K562 (cell line): ENCODE measurements around the gene NUP205. TPM values are rescaled to one million over a fixed set of nuclear protein-coding genes. Genes with fewer than 3 reads are reported as not detected.

Source experiments
- ATAC-seq: fragments of 200-7000 bp; cut with Tn5 transposase; 3 replicates; pipeline ENCODE4 v1.9.1; 2020; ENCODE audit warnings: moderate library complexity
- BruUV-seq: library from RNA; stranded (reverse); fragments of 400-500 nt; replicated peaks from 2 replicates; lab custom pipeline; 2021; lab: Mats Ljungman, UMichigan
- CTCF ChIA-PET: fragments of 300-600 bp; formaldehyde crosslinking; extraction: SDS; loops from one replicate; lab custom pipeline; 2021; ENCODE audit warnings: low intra/inter-chr PET ratio; lab: Yijun Ruan, JAX
- POLR2A ChIA-PET: fragments of 300-600, 350-650 bp; sonication (Branson Sonifier 250); formaldehyde crosslinking; extraction: SDS; loops from one replicate; lab custom pipeline; 2021; ENCODE audit warnings: antibody characterized with exemption, inconsistent platforms; lab: Yijun Ruan, JAX
- DNase-seq, 4 experiments: peaks; one replicate each; pipeline versions ENCODE4 v3.0.0 to v3.0.0-alpha.2; 2011 to 2018; ENCODE audit warnings: low spot score in 3 of 4, mixed read lengths in 3 of 4; ENCODE audit errors: extremely low read depth in 1 of 4
- FAIRE-seq: peaks from 2 replicates; lab custom pipeline; 2011; peaks lifted over from hg19 to GRCh38; lab: Jason Lieb, UNC
- H2AFZ ChIP-seq: 2 replicates; pipeline ENCODE4 v1.6.0; 2011; ENCODE audit warnings: low read depth, low read length, control low read depth, inconsistent platforms
- H3K27ac ChIP-seq: fragments of 200-600 bp; 3 replicates; pipeline ENCODE4 v1.8.0; 2011; ENCODE audit warnings: low read depth, mild to moderate bottlenecking, control low read depth, inconsistent platforms, low read length, moderate library complexity, mixed read lengths; ENCODE audit errors: extremely low read depth
- H3K27me3 ChIP-seq, 2 experiments: fragments of 300-600 bp in 1 of 2; 2 replicates in 1 of 2; 3 replicates in 1 of 2; pipeline versions ENCODE4 v1.6.0 to v1.8.0; 2011; ENCODE audit warnings: inconsistent platforms in 2 of 2, low read length in 2 of 2, mild to moderate bottlenecking in 1 of 2, mixed read lengths in 1 of 2, moderate library complexity in 1 of 2; ENCODE audit not compliant: control insufficient read depth in 2 of 2, insufficient read depth in 2 of 2
- H3K36me3 ChIP-seq: fragments of 300-600 bp; 3 replicates; pipeline ENCODE4 v1.8.0; 2011; ENCODE audit warnings: mild to moderate bottlenecking, low read length, inconsistent platforms; ENCODE audit not compliant: control insufficient read depth, insufficient read depth
- H3K4me1 ChIP-seq, 2 experiments: fragments of 200-600 bp in 1 of 2; replicated peaks in 1 of 2; 2 replicates in 1 of 2; 3 replicates in 1 of 2; pipeline versions ENCODE4 v1.5.1 to v1.8.0; 2011; ENCODE audit warnings: inconsistent platforms in 2 of 2, low read length in 2 of 2, mild to moderate bottlenecking in 1 of 2, mixed read lengths in 1 of 2, moderate library complexity in 1 of 2; ENCODE audit not compliant: control insufficient read depth in 2 of 2, insufficient read depth in 2 of 2
- H3K4me2 ChIP-seq: 2 replicates; pipeline ENCODE4 v1.6.1; 2011; ENCODE audit warnings: low read length, control low read depth, inconsistent platforms, mixed read lengths; ENCODE audit not compliant: insufficient read depth
- H3K4me3 ChIP-seq: fragments of 200-600 bp; sonication (generic), shearing (Covaris generic); 2 replicates; pipeline ENCODE4 v1.5.1; 2016; ENCODE audit warnings: control low read depth, inconsistent platforms
- H3K79me2 ChIP-seq: fragments of 200-600 bp; 3 replicates; pipeline ENCODE4 v1.8.0; 2011; ENCODE audit warnings: low read length, inconsistent platforms; ENCODE audit not compliant: control insufficient read depth, insufficient read depth
- H3K9ac ChIP-seq, 2 experiments: 2 replicates each; pipeline versions ENCODE4 v1.6.0 to v1.6.1; 2011; ENCODE audit warnings: low read depth in 2 of 2, low read length in 2 of 2, control low read depth in 1 of 2, inconsistent platforms in 1 of 2, mild to moderate bottlenecking in 1 of 2, mixed read lengths in 1 of 2; ENCODE audit not compliant: insufficient read depth in 1 of 2
- H3K9me1 ChIP-seq: one replicate; pipeline ENCODE4 v1.6.0; 2011; ENCODE audit warnings: inconsistent platforms, mild to moderate bottlenecking, low read length, moderate library complexity; ENCODE audit not compliant: control insufficient read depth, insufficient read depth
- H3K9me3 ChIP-seq: replicated peaks from 2 replicates; pipeline ENCODE4 v1.5.1; 2011; ENCODE audit warnings: low read depth, low read length, inconsistent platforms; ENCODE audit not compliant: control insufficient read depth, insufficient read depth
- H4K20me1 ChIP-seq: replicated peaks from 2 replicates; pipeline ENCODE4 v1.6.1; 2011; ENCODE audit warnings: low read length, inconsistent platforms, mixed read lengths; ENCODE audit not compliant: control insufficient read depth, insufficient read depth
- BRF1 ChIP-seq: IDR thresholded peaks from 3 replicates; pipeline ENCODE4 v1.6.1; 2011; ENCODE audit warnings: borderline replicate concordance, mild to moderate bottlenecking; ENCODE audit not compliant: insufficient read length; ENCODE audit errors: extremely low read depth
- EP400 ChIP-seq: fragments of 450-650 bp; IDR thresholded peaks from 2 replicates; pipeline ENCODE4 v1.6.1; 2017; ENCODE audit warnings: antibody characterized with exemption, mild to moderate bottlenecking, moderate library complexity
- GATAD2B ChIP-seq: fragments of 450-650 bp; IDR thresholded peaks from 2 replicates; pipeline ENCODE4 v1.6.1; 2017; ENCODE audit warnings: mild to moderate bottlenecking, borderline replicate concordance
- KHSRP ChIP-seq: fragments of 450-650 bp; IDR thresholded peaks from 2 replicates; pipeline ENCODE4 v1.6.1; 2017
- MYC ChIP-seq, 2 experiments: fragments of 250-450 bp in 1 of 2; sonication (Bioruptor Pico) in 1 of 2; IDR thresholded peaks; 2 replicates each; pipeline versions ENCODE4 v1.5.1 to v1.6.1; 2012 to 2021; ENCODE audit warnings: low read depth in 2 of 2, borderline replicate concordance in 1 of 2, improper control_type of control experiment in 1 of 2, low read length in 1 of 2, mild to moderate bottlenecking in 1 of 2, moderate library complexity in 1 of 2
- NR2C1 ChIP-seq, 2 experiments: fragments of 450-650 bp; IDR thresholded peaks; 2 replicates each; pipeline ENCODE4 v1.6.1; 2017; ENCODE audit warnings: mild to moderate bottlenecking in 2 of 2, antibody characterized with exemption in 1 of 2, inconsistent platforms in 1 of 2, missing compliant biosample characterization in 1 of 2, missing genetic modification characterization in 1 of 2
- RBM15 ChIP-seq: fragments of 200-400 bp; formaldehyde crosslinking; IDR thresholded peaks from 2 replicates; pipeline ENCODE4 v1.6.1; 2018; ENCODE audit warnings: mild to moderate bottlenecking, low read length, moderate library complexity; ENCODE audit not compliant: insufficient read depth
- RBM25 ChIP-seq: fragments of 200-400 bp; formaldehyde crosslinking; IDR thresholded peaks from 2 replicates; pipeline ENCODE4 v1.6.1; 2018; ENCODE audit warnings: low read length, low read depth, moderate library complexity; ENCODE audit not compliant: severe bottlenecking
- U2AF1 ChIP-seq: fragments of 200-400 bp; formaldehyde crosslinking; optimal IDR thresholded peaks from 2 replicates; pipeline ENCODE3; 2017; ENCODE audit warnings: mild to moderate bottlenecking, low read depth, low read length, moderate library complexity
- ZNF197 ChIP-seq: fragments of 200-800 bp; sonication (Bioruptor generic); IDR thresholded peaks from 2 replicates; pipeline ENCODE4 v1.6.1; 2016; ENCODE audit warnings: low read depth, missing genetic modification characterization, missing compliant biosample characterization
- WGBS: fragments of 100-300 bp; shearing (Covaris generic); methylation state at CpG from one replicate; pipeline ENCODE4 v1.1.6; 2016; ENCODE audit warnings: low coverage, mixed read lengths; ENCODE audit not compliant: insufficient coverage; ENCODE audit errors: missing lambda C conversion rate; 5-methylcytosine and 5-hydroxymethylcytosine counted together
- in situ Hi-C: fragments of 300-500 bp; cut with MboI; formaldehyde crosslinking; loops from 4 replicates; pipeline ENCODE4 v1.15.0; 2018; ENCODE audit warnings: inconsistent platforms, mixed read lengths
- intact Hi-C: fragments of 100-400 bp; cut with micrococcal nuclease; formaldehyde crosslinking; loops from 2 replicates; pipeline ENCODE4 v1.14.2; 2022
- polyA plus RNA-seq, 8 experiments: library from polyadenylated mRNA; depleted of rRNA in 4 of 8; stranded (reverse) in 5 of 8; unstranded in 3 of 8; fragments of >200 nt; fragmentation: Nextera tagmentation in 2 of 8; fragmentation: Illumina TruSeq in 1 of 8; extraction: Ambion mirVana in 2 of 8; extraction: Trizol in 1 of 8; gene quantifications; 2 replicates each; pipeline versions ENCODE4 v1.2.1 to v1.2.3, GENCODE V29; 2011 to 2014; ENCODE audit warnings: inconsistent platforms in 1 of 8, missing spikeins in 1 of 8
- total RNA-seq, 7 experiments: library from RNA; depleted of rRNA in 6 of 7; stranded (reverse); fragments of >200 nt in 6 of 7; fragmentation: Illumina TruSeq in 2 of 7; extraction: Trizol in 2 of 7; gene quantifications; 2 replicates each; pipeline versions ENCODE4 v1.2.1 to v1.2.3, GENCODE V29; 2011 to 2021; ENCODE audit warnings: low replicate concordance in 1 of 7
- TF ChIP-seq, protein P1 (sequence below): fragments of 450-650 bp; IDR thresholded peaks from 2 replicates; pipeline ENCODE4 v1.6.1; 2017; ENCODE audit warnings: antibody characterized with exemption, mild to moderate bottlenecking
- TF ChIP-seq, protein P2 (sequence below): fragments of 450-650 bp; IDR thresholded peaks from 2 replicates; pipeline ENCODE4 v1.6.1; 2016

Gene NUP205
- total and polyA plus RNA-seq, 9 of the 15 experiments (the other 6 are each of a cell fraction or from before 2014, with no cell fraction given): 101 to 282 (median 193) TPM

DNA sequence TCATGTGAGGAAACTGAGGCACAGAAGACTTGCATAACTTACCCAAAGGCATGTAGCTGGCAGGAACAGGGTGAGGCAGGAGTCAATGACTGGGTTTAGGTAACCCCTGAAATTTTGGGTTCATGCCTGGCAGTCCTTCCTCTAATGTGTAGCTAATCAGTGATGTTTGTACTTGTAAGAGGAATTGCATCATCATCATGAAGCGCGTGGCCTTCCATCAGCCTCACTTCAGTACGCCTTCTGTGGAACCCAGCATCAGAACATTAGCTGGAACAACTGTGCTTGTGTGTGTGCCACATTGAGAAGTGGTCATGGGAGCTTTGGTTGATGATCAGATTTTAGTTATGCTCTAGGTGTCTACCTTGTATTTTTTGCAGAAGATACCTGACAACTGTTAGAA, 86.4 kb downstream of the NUP205 start (continued):
- TF ChIP-seq MYC (IDR thresholded peaks at IDR 0.05; ENCODE audit: low read depth, low read length): peak; percentile 70
- no peak for TF ChIP-seq MYC (CRISPR knock-in tag; IDR thresholded peaks at IDR 0.05; ENCODE audit: borderline replicate concordance, low read depth)
- TF ChIP-seq, protein P1, sequence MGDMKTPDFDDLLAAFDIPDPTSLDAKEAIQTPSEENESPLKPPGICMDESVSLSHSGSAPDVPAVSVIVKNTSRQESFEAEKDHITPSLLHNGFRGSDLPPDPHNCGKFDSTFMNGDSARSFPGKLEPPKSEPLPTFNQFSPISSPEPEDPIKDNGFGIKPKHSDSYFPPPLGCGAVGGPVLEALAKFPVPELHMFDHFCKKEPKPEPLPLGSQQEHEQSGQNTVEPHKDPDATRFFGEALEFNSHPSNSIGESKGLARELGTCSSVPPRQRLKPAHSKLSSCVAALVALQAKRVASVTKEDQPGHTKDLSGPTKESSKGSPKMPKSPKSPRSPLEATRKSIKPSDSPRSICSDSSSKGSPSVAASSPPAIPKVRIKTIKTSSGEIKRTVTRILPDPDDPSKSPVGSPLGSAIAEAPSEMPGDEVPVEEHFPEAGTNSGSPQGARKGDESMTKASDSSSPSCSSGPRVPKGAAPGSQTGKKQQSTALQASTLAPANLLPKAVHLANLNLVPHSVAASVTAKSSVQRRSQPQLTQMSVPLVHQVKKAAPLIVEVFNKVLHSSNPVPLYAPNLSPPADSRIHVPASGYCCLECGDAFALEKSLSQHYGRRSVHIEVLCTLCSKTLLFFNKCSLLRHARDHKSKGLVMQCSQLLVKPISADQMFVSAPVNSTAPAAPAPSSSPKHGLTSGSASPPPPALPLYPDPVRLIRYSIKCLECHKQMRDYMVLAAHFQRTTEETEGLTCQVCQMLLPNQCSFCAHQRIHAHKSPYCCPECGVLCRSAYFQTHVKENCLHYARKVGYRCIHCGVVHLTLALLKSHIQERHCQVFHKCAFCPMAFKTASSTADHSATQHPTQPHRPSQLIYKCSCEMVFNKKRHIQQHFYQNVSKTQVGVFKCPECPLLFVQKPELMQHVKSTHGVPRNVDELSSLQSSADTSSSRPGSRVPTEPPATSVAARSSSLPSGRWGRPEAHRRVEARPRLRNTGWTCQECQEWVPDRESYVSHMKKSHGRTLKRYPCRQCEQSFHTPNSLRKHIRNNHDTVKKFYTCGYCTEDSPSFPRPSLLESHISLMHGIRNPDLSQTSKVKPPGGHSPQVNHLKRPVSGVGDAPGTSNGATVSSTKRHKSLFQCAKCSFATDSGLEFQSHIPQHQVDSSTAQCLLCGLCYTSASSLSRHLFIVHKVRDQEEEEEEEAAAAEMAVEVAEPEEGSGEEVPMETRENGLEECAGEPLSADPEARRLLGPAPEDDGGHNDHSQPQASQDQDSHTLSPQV: peak; percentile 37; the same call in 1 of the 2 replicates
- no peak for TF ChIP-seq BRF1

DNA sequence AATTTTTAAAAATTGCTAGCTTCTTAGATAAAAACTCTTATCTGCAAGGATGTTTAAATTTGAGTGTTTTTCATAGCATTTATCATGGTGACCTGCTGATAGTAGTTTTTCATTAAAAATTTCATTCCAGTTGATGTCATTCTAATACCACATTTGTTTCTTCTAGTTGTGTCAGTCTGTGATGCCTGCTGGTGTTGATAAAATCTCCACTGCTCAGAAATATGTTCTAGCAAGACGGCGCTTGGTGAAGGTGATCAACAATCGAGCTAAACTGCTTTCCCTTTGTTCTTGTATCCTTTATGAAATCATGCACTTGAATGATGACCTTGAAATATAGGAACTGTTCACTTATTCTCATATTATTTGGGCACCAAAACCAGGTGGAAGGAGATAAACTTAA, 87.0 kb downstream of the NUP205 start:
- no TSS peak for BruUV-seq
- H3K9me3 ChIP-seq: no peaks in the 10 kb centered on the region
- no peaks in the 10 kb centered on the region for H3K27me3 ChIP-seq
- H3K4me1 ChIP-seq: peaks cover 0 to under 1% of the 10 kb centered on the region in 2 experiments; a peak in 1 of 5 replicates
- DNase-seq (no peak), FAIRE-seq (no peak), ATAC-seq (no peak)
- H3K4me2 ChIP-seq: no peak overlapping the region
- no peak overlapping the region for H3K27ac ChIP-seq
- intact Hi-C loops (loop anchor here (5.0 to 10.0 kb wide), 2 partner anchors 132 to 230 kb away; partner anchors contain the start of gene CNOT4), in situ Hi-C loops (loop anchor here (10.0 kb wide), 1 partner anchor 360 kb away; no protein-coding TSS in a partner anchor)
- H3K79me2 ChIP-seq: no peaks in the 10 kb centered on the region
- ChIA-PET CTCF (interaction anchor here (1.0 to 4.8 kb wide), 4 partner anchors 23 to 363 kb away, joined by 3 to 51 read pairs (median 10); no protein-coding TSS in a partner anchor), POLR2A (interaction anchor here (0.7 to 3.5 kb wide), 5 partner anchors 12 to 364 kb away, joined by 3 to 24 read pairs (median 3); partner anchors contain the start of gene STMP1)
- TF ChIP-seq RBM15: no peak
- no peak for TF ChIP-seq GATAD2B
- TF ChIP-seq, protein P2, sequence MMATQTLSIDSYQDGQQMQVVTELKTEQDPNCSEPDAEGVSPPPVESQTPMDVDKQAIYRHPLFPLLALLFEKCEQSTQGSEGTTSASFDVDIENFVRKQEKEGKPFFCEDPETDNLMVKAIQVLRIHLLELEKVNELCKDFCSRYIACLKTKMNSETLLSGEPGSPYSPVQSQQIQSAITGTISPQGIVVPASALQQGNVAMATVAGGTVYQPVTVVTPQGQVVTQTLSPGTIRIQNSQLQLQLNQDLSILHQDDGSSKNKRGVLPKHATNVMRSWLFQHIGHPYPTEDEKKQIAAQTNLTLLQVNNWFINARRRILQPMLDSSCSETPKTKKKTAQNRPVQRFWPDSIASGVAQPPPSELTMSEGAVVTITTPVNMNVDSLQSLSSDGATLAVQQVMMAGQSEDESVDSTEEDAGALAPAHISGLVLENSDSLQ: no peak
- no peak for TF ChIP-seq RBM25
- TF ChIP-seq KHSRP: no peak
- TF ChIP-seq EP400: no peak
- TF ChIP-seq NR2C1 (IDR thresholded peaks at IDR 0.05): no peak
- TF ChIP-seq NR2C1 (tag; IDR thresholded peaks at IDR 0.05): no peak
- TF ChIP-seq ZNF197 (CRISPR knock-in tag): no peak
- TF ChIP-seq U2AF1: no peak
- no peaks in the 10 kb centered on the region for H3K9me1 ChIP-seq
- WGBS: 74% methylated on average over 3 of the region's 3 CpGs
- H3K9ac ChIP-seq: no peak overlapping the region
- H4K20me1 ChIP-seq: no peaks in the 10 kb centered on the region
- H2AFZ ChIP-seq: no peak overlapping the region
- H3K4me3 ChIP-seq: no peak overlapping the region
- H3K36me3 ChIP-seq: peaks cover 99% of the 10 kb centered on the region
